ENCODE results near the gene STAC. TPM values are rescaled to one million over a fixed set of nuclear protein-coding genes. Genes with fewer than 3 reads are reported as not detected.

Gene STAC
- total and polyA plus RNA-seq, 2 donors (not counting 3 experiments of a cell fraction or from before 2014, with no cell fraction given), result 0.03 to 0.88 TPM

DNA sequence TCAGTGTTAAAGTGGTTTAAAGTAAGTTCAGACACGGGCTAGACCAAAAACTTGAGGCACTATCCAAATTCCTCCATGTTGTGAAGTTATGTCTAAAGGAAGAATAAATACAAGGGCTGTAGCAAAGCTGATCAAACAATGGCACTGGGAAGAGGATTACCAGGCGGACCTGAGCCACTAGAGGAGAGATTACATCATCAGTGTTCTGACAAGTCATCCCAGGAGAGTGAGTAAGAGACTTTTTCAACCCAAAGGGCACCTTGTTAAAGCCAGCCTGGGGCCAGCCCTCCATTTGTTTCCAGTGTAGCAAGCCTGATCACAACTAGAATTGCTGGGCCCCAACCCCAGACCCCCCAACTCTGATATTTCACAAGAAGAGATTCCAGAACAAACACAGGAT, 217.1 kb downstream of the STAC start:
- dilution Hi-C loops (cut with MboI; ENCODE audit: extremely low pct_ligation_motif_present, low sequenced_read_pairs) (no loop called here), intact Hi-C loops (cut with micrococcal nuclease) (no loop called here)
- no peak overlapping the region for H3K4me2 ChIP-seq (ENCODE audit: insufficient read depth, low read length)
- TF ChIP-seq POLR2AphosphoS5 (IDR thresholded peaks at IDR 0.05; ENCODE audit: insufficient read depth, low read depth, low read length), result no peak
- no peak for TF ChIP-seq FOS (IDR thresholded peaks at IDR 0.05; ENCODE audit: borderline replicate concordance, insufficient read depth, low read length)
- no peak for TF ChIP-seq MYC (IDR thresholded peaks at IDR 0.05; ENCODE audit: low read depth, low read length)
- ChIA-PET POLR2A (no interaction called here), CTCF (no interaction called here)
- no TSS peak for BruUV-seq (replicated peaks)
- no peaks in the 10 kb centered on the region for H3K9me1 ChIP-seq (replicated peaks; ENCODE audit: control insufficient read depth, extremely low read depth, insufficient read depth, low read length)
- FAIRE-seq (no peak), DNase-seq (ENCODE audit: low read depth, low spot score) (no peak)
- no peak overlapping the region for H3K27ac ChIP-seq (ENCODE audit: insufficient read depth, low read depth, low read length)
- no peaks in the 10 kb centered on the region for H3K79me2 ChIP-seq (ENCODE audit: control insufficient read depth, insufficient read depth, low read length)
- no peaks in the 10 kb centered on the region for H3K36me3 ChIP-seq (ENCODE audit: control insufficient read depth in 2 of 2, extremely low read depth in 1 of 2, insufficient read depth in 2 of 2, low read length in 2 of 2)
- H3K27me3 ChIP-seq (ENCODE audit: control insufficient read depth in 2 of 2, insufficient read depth in 2 of 2, low read length in 2 of 2), result no peaks in the 10 kb centered on the region
- H2AFZ ChIP-seq (ENCODE audit: low read depth, low read length), result no peak overlapping the region
- no peak overlapping the region for H3K4me3 ChIP-seq (replicated peaks in 1 of 3; ENCODE audit: insufficient read depth in 1 of 3, low read depth in 1 of 3, low read length in 3 of 3)
- peaks cover 4% of the 10 kb centered on the region for H3K9me3 ChIP-seq (replicated peaks; ENCODE audit: control insufficient read depth, insufficient read depth, low read length)
- H3K4me1 ChIP-seq (ENCODE audit: control insufficient read depth, extremely low read depth, insufficient read depth, low read length), result no peaks in the 10 kb centered on the region
- no peaks in the 10 kb centered on the region for H4K20me1 ChIP-seq (replicated peaks; ENCODE audit: control insufficient read depth, extremely low read depth, insufficient read depth, low read length)
- no peak overlapping the region for H3K9ac ChIP-seq (replicated peaks; ENCODE audit: extremely low read depth, insufficient read depth, low read length)

Data from endothelial cell of umbilical vein (primary cell).